Astrocyte (in vitro differentiated cells and primary cell): ENCODE data around the gene ZCWPW2. TPM values are rescaled to one million over a fixed set of nuclear protein-coding genes. Genes with fewer than 3 reads are reported as not detected.
A peak's percentile ranks its signal among the peaks of the same experiment; 100 is the strongest.

Experiments used
- DNase-seq: peaks from one replicate; pipeline ENCODE4 v3.0.0-alpha.2; 2010; ENCODE audit warnings: low read depth
- FAIRE-seq: peaks from 2 replicates; lab custom pipeline; 2011; peaks lifted over from hg19 to GRCh38; lab: Jason Lieb, UNC
- H2AFZ ChIP-seq: 2 replicates; pipeline ENCODE4 v1.6.0; 2012; ENCODE audit warnings: low read depth, low read length, inconsistent platforms
- H3K27ac ChIP-seq: 2 replicates; pipeline ENCODE4 v1.5.1; 2011; ENCODE audit warnings: low read depth, low read length, inconsistent platforms
- H3K27me3 ChIP-seq: 2 replicates; pipeline ENCODE4 v1.6.0; 2011; ENCODE audit warnings: low read length, inconsistent platforms; ENCODE audit not compliant: insufficient read depth
- H3K36me3 ChIP-seq: 2 replicates; pipeline ENCODE4 v1.5.1; 2011; ENCODE audit warnings: low read length, inconsistent platforms; ENCODE audit not compliant: insufficient read depth
- H3K4me1 ChIP-seq: 2 replicates; pipeline ENCODE4 v1.5.1; 2011; ENCODE audit warnings: low read length, inconsistent platforms; ENCODE audit not compliant: insufficient read depth
- H3K4me2 ChIP-seq: 2 replicates; pipeline ENCODE4 v1.6.0; 2012; ENCODE audit warnings: low read length, inconsistent platforms
- H3K4me3 ChIP-seq: 2 replicates; pipeline ENCODE4 v1.5.1; 2011; ENCODE audit warnings: low read depth, mild to moderate bottlenecking, low read length, inconsistent platforms; ENCODE audit not compliant: insufficient read depth
- H3K79me2 ChIP-seq: 2 replicates; pipeline ENCODE4 v1.6.0; 2012; ENCODE audit warnings: mild to moderate bottlenecking, low read length, inconsistent platforms; ENCODE audit not compliant: insufficient read depth
- H3K9ac ChIP-seq: 2 replicates; pipeline ENCODE4 v1.6.0; 2012; ENCODE audit warnings: mild to moderate bottlenecking, low read length, inconsistent platforms
- H3K9me3 ChIP-seq: 2 replicates; pipeline ENCODE4 v1.5.1; 2012; ENCODE audit warnings: low read depth, mild to moderate bottlenecking, low read length, inconsistent platforms; ENCODE audit not compliant: insufficient read depth
- H4K20me1 ChIP-seq: 2 replicates; pipeline ENCODE4 v1.6.0; 2012; ENCODE audit warnings: low read length, inconsistent platforms; ENCODE audit not compliant: insufficient read depth
- H3K27ac Mint-ChIP-seq: one replicate; pipeline ENCODE4 v1.8.0; 2021; ENCODE audit warnings: mild to moderate bottlenecking, mixed read lengths; ENCODE audit not compliant: unreplicated experiment
- H3K27me3 Mint-ChIP-seq: one replicate; pipeline ENCODE4 v1.8.0; 2021; ENCODE audit warnings: low read depth, mixed read lengths; ENCODE audit not compliant: unreplicated experiment
- H3K36me3 Mint-ChIP-seq: one replicate; pipeline ENCODE4 v1.8.0; 2021; ENCODE audit warnings: low read depth, mixed read lengths; ENCODE audit not compliant: unreplicated experiment
- H3K4me1 Mint-ChIP-seq: one replicate; pipeline ENCODE4 v1.8.0; 2021; ENCODE audit warnings: low read depth, mixed read lengths; ENCODE audit not compliant: unreplicated experiment
- H3K4me3 Mint-ChIP-seq: one replicate; pipeline ENCODE4 v1.8.0; 2021; ENCODE audit warnings: mild to moderate bottlenecking, moderate library complexity, mixed read lengths; ENCODE audit not compliant: unreplicated experiment
- H3K9me3 Mint-ChIP-seq: one replicate; pipeline ENCODE4 v1.8.0; 2021; ENCODE audit warnings: mild to moderate bottlenecking, mixed read lengths; ENCODE audit not compliant: unreplicated experiment
- CTCF ChIP-seq: IDR thresholded peaks from 2 replicates; pipeline ENCODE4 v1.5.1; 2011; ENCODE audit warnings: low read depth, mild to moderate bottlenecking, inconsistent platforms, low read length, moderate library complexity; ENCODE audit not compliant: insufficient read depth
- EZH2 ChIP-seq: IDR thresholded peaks from 2 replicates; pipeline ENCODE4 v1.6.1; 2012; ENCODE audit warnings: mild to moderate bottlenecking, low read length, inconsistent platforms; ENCODE audit not compliant: insufficient read depth
- total RNA-seq: library from RNA; stranded (reverse); gene quantifications from 2 replicates; pipeline ENCODE4 v1.2.1, GENCODE V29; 2021

Gene ZCWPW2
- total RNA-seq, 1 donor from 2014 or later = 0.57 TPM

- Histone ChIP-seq H4K20me1 (peaks cover 22% of the 10 kb centered on the region), H3K27ac (peak overlapping the region; percentile 98), H2AFZ (peak overlapping the region; percentile 89), H3K4me2 (peak overlapping the region; percentile 96), H3K4me3 (peak overlapping the region; percentile 93), H3K79me2 (peaks cover 70% of the 10 kb centered on the region), H3K36me3 (no peaks in the 10 kb centered on the region), H3K27me3 (no peaks in the 10 kb centered on the region), H3K4me1 (peaks cover 4% of the 10 kb centered on the region), H3K9me3 (no peaks in the 10 kb centered on the region), H3K9ac (peak overlapping the region; percentile 97)
- Mint-ChIP-seq H3K27ac (peak overlapping the region; percentile 99), H3K36me3 (no peaks in the 10 kb centered on the region), H3K4me3 (peak overlapping the region; percentile 99), H3K9me3 (no peaks in the 10 kb centered on the region), H3K27me3 (no peaks in the 10 kb centered on the region), H3K4me1 (peaks cover 21% of the 10 kb centered on the region)
- DNase-seq = no peak
- TF ChIP-seq CTCF (no peak), EZH2 (no peak)
- FAIRE-seq = no peak
Observed at GRCh38 chr3:28348265-28348628, 274 bp upstream of the ZCWPW2 start.

GRCh38 chr3:28349469-28350000, 1.0 kb downstream of the ZCWPW2 start:
- H3K27me3 ChIP-seq = no peaks in the 10 kb centered on the region
- peak overlapping the region; percentile 99 for H3K4me3 Mint-ChIP-seq
- peak overlapping the region; percentile 99 for H3K27ac Mint-ChIP-seq
- FAIRE-seq (no peak), DNase-seq (peak; percentile 17)
- H3K36me3 ChIP-seq = no peaks in the 10 kb centered on the region
- H3K4me1 ChIP-seq = peaks cover 4% of the 10 kb centered on the region
- H3K79me2 ChIP-seq = peaks cover 57% of the 10 kb centered on the region
- peak overlapping the region; percentile 89 for H2AFZ ChIP-seq
- no peaks in the 10 kb centered on the region for H3K9me3 ChIP-seq
- H3K4me1 Mint-ChIP-seq = peaks cover 20% of the 10 kb centered on the region
- peak overlapping the region; percentile 93 for H3K4me3 ChIP-seq
- H3K27ac ChIP-seq = peak overlapping the region; percentile 98
- H3K9ac ChIP-seq = peak overlapping the region; percentile 97
- TF ChIP-seq CTCF (peak; percentile 2), EZH2 (no peak)
- peaks cover 8% of the 10 kb centered on the region for H3K36me3 Mint-ChIP-seq
- peaks cover 17% of the 10 kb centered on the region for H4K20me1 ChIP-seq
- no peaks in the 10 kb centered on the region for H3K9me3 Mint-ChIP-seq
- peak overlapping the region; percentile 96 for H3K4me2 ChIP-seq
- H3K27me3 Mint-ChIP-seq = no peaks in the 10 kb centered on the region

DNA sequence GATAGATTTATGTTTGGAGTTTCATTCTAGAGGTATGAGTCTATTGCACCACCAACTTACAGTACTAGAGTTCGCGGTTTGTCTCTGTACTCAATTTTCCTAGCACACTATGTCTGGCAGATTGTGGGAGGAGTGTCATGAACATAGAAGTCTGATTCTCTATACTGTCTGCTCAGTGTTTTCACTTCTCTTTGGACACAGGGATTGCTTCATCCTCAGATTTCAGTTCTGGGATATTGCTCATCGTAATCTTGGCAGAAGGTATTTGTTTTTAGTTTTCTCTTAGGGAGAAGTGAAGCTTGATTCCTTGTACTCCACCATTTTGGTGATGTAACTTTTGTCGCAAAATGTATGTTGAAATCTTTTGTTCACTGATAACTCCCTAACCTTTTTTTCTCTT, 27.9 kb downstream of the ZCWPW2 start:
- TF ChIP-seq CTCF = no peak
- TF ChIP-seq EZH2 = no peak
- no peak overlapping the region for H3K27ac Mint-ChIP-seq
- H3K4me1 Mint-ChIP-seq = no peaks in the 10 kb centered on the region
- Histone ChIP-seq H3K27ac (no peak overlapping the region), H3K9ac (no peak overlapping the region), H3K4me3 (no peak overlapping the region), H3K79me2 (no peaks in the 10 kb centered on the region), H3K27me3 (no peaks in the 10 kb centered on the region), H3K4me2 (no peak overlapping the region), H3K4me1 (no peaks in the 10 kb centered on the region), H2AFZ (no peak overlapping the region), H4K20me1 (no peaks in the 10 kb centered on the region), H3K36me3 (no peaks in the 10 kb centered on the region), H3K9me3 (no peaks in the 10 kb centered on the region)
- H3K4me3 Mint-ChIP-seq = no peak overlapping the region
- H3K27me3 Mint-ChIP-seq = no peaks in the 10 kb centered on the region
- no peak for FAIRE-seq
- no peaks in the 10 kb centered on the region for H3K36me3 Mint-ChIP-seq
- H3K9me3 Mint-ChIP-seq = no peaks in the 10 kb centered on the region
- peak; percentile 39 for DNase-seq
